Adrenal gland (tissue), 12 donors: ENCODE results near the gene HOXB2. TPM values are rescaled to one million over a fixed set of nuclear protein-coding genes. Genes with fewer than 3 reads are reported as not detected.
A peak's percentile ranks its signal among the peaks of the same experiment; 100 is the strongest.

Experiments used
- DNase-seq, 7 donors: peaks; one replicate each; pipeline ENCODE4 v3.0.0-alpha.2; 2019 to 2020
- H3K27ac ChIP-seq, 5 donors: fragments of 200-600 bp; sonication (generic) in 4 of 5; 1 replicate in 3 of 5; 2 replicates in 2 of 5; pipeline versions ENCODE4 v1.5.1 to v1.8.0; 2016 to 2020; ENCODE audit warnings: mild to moderate bottlenecking in 1 of 5
- H3K27me3 ChIP-seq: fragments of 200-600 bp; 2 replicates; pipeline ENCODE4 v1.8.0; 2021
- H3K36me3 ChIP-seq, 2 donors: fragments of 200-600 bp; replicated peaks in 1 of 2; 1 replicate in 1 of 2; 2 replicates in 1 of 2; pipeline versions ENCODE4 v1.5.1 to v1.8.0; 2018 to 2022
- H3K4me1 ChIP-seq, 2 donors: fragments of 200-600 bp; replicated peaks in 1 of 2; 1 replicate in 1 of 2; 2 replicates in 1 of 2; pipeline versions ENCODE4 v1.5.1 to v1.8.0; 2018 to 2021
- H3K4me3 ChIP-seq, 4 donors: fragments of 200-600 bp; sonication (generic) in 3 of 4; one replicate each; pipeline ENCODE4 v1.5.1; 2016 to 2018
- H3K9me3 ChIP-seq, 3 donors: fragments of 200-600 bp; sonication (generic) in 1 of 3; replicated peaks in 1 of 3; 1 replicate in 2 of 3; 2 replicates in 1 of 3; pipeline versions ENCODE4 v1.5.1 to v1.8.0; 2016 to 2021
- CTCF ChIP-seq, 6 experiments: fragments of 450-650 bp in 4 of 6; fragments of 200-600 bp in 2 of 6; sonication (generic) in 1 of 6; IDR thresholded peaks; 1 replicate in 5 of 6; 2 replicates in 1 of 6; pipeline versions ENCODE4 v1.5.1 to v1.8.0; 2016 to 2021; ENCODE audit warnings: antibody characterized with exemption in 6 of 6, mild to moderate bottlenecking in 2 of 6, moderate library complexity in 1 of 6
- POLR2A ChIP-seq, 2 donors: fragments of 450-650 bp; IDR thresholded peaks; one replicate each; pipeline ENCODE4 v1.6.1; 2017; ENCODE audit warnings: antibody characterized with exemption in 2 of 2, mild to moderate bottlenecking in 2 of 2, moderate library complexity in 1 of 2
- WGBS, 4 donors: extraction: QIAGEN DNeasy Blood & Tissue Kit in 2 of 4; methylation state at CpG; one replicate each; pipeline versions ENCODE4 v1.1.5 to v1.1.7; 2013 to 2017; 5-methylcytosine and 5-hydroxymethylcytosine counted together
- intact Hi-C, 2 donors: fragments of 100-400 bp; cut with DNase I; formaldehyde crosslinking; loops; one replicate each; pipeline versions ENCODE4 v1.14.1 to v1.15.0; 2022 to 2023
- polyA plus RNA-seq, 3 donors: library from polyadenylated mRNA; stranded (reverse); fragments of 200-250 nt in 2 of 3; fragments of 350-450 nt in 1 of 3; fragmentation: Illumina TruSeq in 1 of 3; extraction: RNeasy Lipid Tissue Mini Kit (QIAGEN cat#74804) in 1 of 3; gene quantifications; one replicate each; pipeline ENCODE4 v1.2.3, GENCODE V29; 2013 to 2014
- total RNA-seq, 9 donors: library from RNA; depleted of rRNA in 4 of 9; stranded (reverse); fragments of >200 nt in 4 of 9; fragments of 120-200 nt in 1 of 9; fragmentation: NEBNext Ultra II Directional in 1 of 9; extraction: Animal tissue kit (Norgen Biotek cat#: 25700) in 1 of 9; gene quantifications; one replicate each; pipeline versions ENCODE4 v1.1.0 to v1.2.4, GENCODE V29; 2013 to 2023
- donor health status: healthy with polysubstance abuse.
- donor health status: Bipolar disorder and iron deficiency.
- donor health status: DM: yes; HTN: yes; CAD: no.
- donor health status: DM: no; HTN: no; CAD: no.
- donor health status: DM: no; HTN: no; CAD: no.
- donor health status: DM: yes; HTN: yes; CAD: no.

The HOXB2 gene
- total and polyA plus RNA-seq, 12 donors = 6.3 to 73.6 (median 27.5) TPM

- WGBS, 4 donors = 76 to 93% (median 83%) methylated on average over 7 to 12 of the region's 12 CpGs
- Histone ChIP-seq H3K27me3 (no peaks in the 10 kb centered on the region), H3K9me3 (no peaks in the 10 kb centered on the region), H3K36me3 (no peaks in the 10 kb centered on the region), H3K4me3 (no peak overlapping the region), H3K4me1 (peaks cover 0 to 2% of the 10 kb centered on the region in 2 donors), H3K27ac (no peak overlapping the region)
- intact Hi-C loops = no loop called here
- peak in 2 of 7 donors; percentile 27 to 33 for DNase-seq
- peak in 1 of 6 experiments; percentile 25 for TF ChIP-seq CTCF (IDR thresholded peaks at IDR 0.05)
- TF ChIP-seq POLR2A (IDR thresholded peaks at IDR 0.05) = no peak
Measured at GRCh38 chr17:48500435-48501426, 44.2 kb downstream of the HOXB2 start.

GRCh38 chr17:48499735-48500434, 45.0 kb downstream of the HOXB2 start:
- TF ChIP-seq CTCF (IDR thresholded peaks at IDR 0.05) (no peak), POLR2A (IDR thresholded peaks at IDR 0.05) (no peak)
- 89 to 96% (median 91%) methylated on average over 4 to 5 of the region's 5 CpGs for WGBS, 4 donors
- Histone ChIP-seq H3K27ac (no peak overlapping the region), H3K4me3 (no peak overlapping the region), H3K9me3 (no peaks in the 10 kb centered on the region), H3K36me3 (no peaks in the 10 kb centered on the region), H3K4me1 (no peaks in the 10 kb centered on the region), H3K27me3 (no peaks in the 10 kb centered on the region)
- DNase-seq = no peak
- intact Hi-C loops = no loop called here

GRCh38 chr17:48499248-48499647, 45.7 kb downstream of the HOXB2 start:
- H3K27me3 ChIP-seq = no peaks in the 10 kb centered on the region
- intact Hi-C loops = no loop called here
- H3K4me1 ChIP-seq = no peaks in the 10 kb centered on the region
- H3K27ac ChIP-seq = no peak overlapping the region
- no peak for TF ChIP-seq CTCF (IDR thresholded peaks at IDR 0.05)
- no peak for TF ChIP-seq POLR2A (IDR thresholded peaks at IDR 0.05)
- no peak for DNase-seq
- H3K4me3 ChIP-seq = no peak overlapping the region
- no peaks in the 10 kb centered on the region for H3K9me3 ChIP-seq
- 89 to 98% (median 96%) methylated on average over 3 of the region's 3 CpGs for WGBS, 4 donors
- no peaks in the 10 kb centered on the region for H3K36me3 ChIP-seq

GRCh38 chr17:48498164-48498850, 46.6 kb downstream of the HOXB2 start:
- 76 to 87% (median 80%) methylated on average over 6 of the region's 6 CpGs for WGBS, 4 donors

More at GRCh38 chr17:48498164-48498850, 46.6 kb downstream of the HOXB2 start:
- H3K36me3 ChIP-seq = no peaks in the 10 kb centered on the region
- peaks cover 0 to 1% of the 10 kb centered on the region in 2 donors for H3K4me1 ChIP-seq
- no peak overlapping the region for H3K4me3 ChIP-seq
- H3K27me3 ChIP-seq = no peaks in the 10 kb centered on the region
- TF ChIP-seq POLR2A (IDR thresholded peaks at IDR 0.05) (no peak), CTCF (IDR thresholded peaks at IDR 0.05) (no peak)
- no peak for DNase-seq
- H3K27ac ChIP-seq = no peak overlapping the region
- intact Hi-C loops = no loop called here
- no peaks in the 10 kb centered on the region for H3K9me3 ChIP-seq
